GM12878 (cell line): Measurements from ENCODE around the gene SKIC8. TPM values are rescaled to one million over a fixed set of nuclear protein-coding genes. Genes with fewer than 3 reads are reported as not detected.

ENCODE experiments used
- ATAC-seq: fragments of 200-7000 bp; cut with Tn5 transposase; 3 replicates; pipeline ENCODE4 v1.9.1; 2020; ENCODE audit warnings: mild to moderate bottlenecking, moderate library complexity
- BruUV-seq: library from RNA; stranded (reverse); fragments of 400-500 nt; replicated peaks from 2 replicates; lab custom pipeline; 2021; lab: Mats Ljungman, UMichigan
- CTCF ChIA-PET: fragments of 300-600 bp; sonication (Branson Sonifier 250); formaldehyde crosslinking; extraction: SDS; loops from one replicate; lab custom pipeline; 2021; ENCODE audit warnings: inconsistent platforms; lab: Yijun Ruan, JAX
- POLR2A ChIA-PET: fragments of 350-600 bp; formaldehyde crosslinking; extraction: SDS; loops from one replicate; lab custom pipeline; 2021; ENCODE audit warnings: inconsistent platforms; lab: Charles Lee
- RAD21 ChIA-PET: fragments of 300-600 bp; sonication (Branson Sonifier 250); formaldehyde crosslinking; loops from one replicate; lab custom pipeline; 2023; ENCODE audit warnings: antibody characterized with exemption; ENCODE audit not compliant: unreplicated experiment; lab: Charles Lee
- SMC1A ChIA-PET: fragments of 300-600 bp; sonication (Branson Sonifier 250); formaldehyde crosslinking; loops from one replicate; lab custom pipeline; 2023; ENCODE audit not compliant: unreplicated experiment, uncharacterized antibody; lab: Charles Lee
- DNase-seq: peaks from one replicate; pipeline ENCODE4 v3.0.0-alpha.2; 2011; ENCODE audit warnings: low read depth, low spot score
- FAIRE-seq: peaks from 3 replicates; lab custom pipeline; 2011; peaks lifted over from hg19 to GRCh38; lab: Jason Lieb, UNC
- H2AFZ ChIP-seq: 2 replicates; pipeline ENCODE4 v1.6.0; 2011; ENCODE audit warnings: low read depth, low read length, control low read depth; ENCODE audit not compliant: control insufficient read depth
- H3K27ac ChIP-seq: 2 replicates; pipeline ENCODE4 v1.5.1; 2011; ENCODE audit warnings: control low read depth; ENCODE audit not compliant: control insufficient read depth, insufficient read depth
- H3K27me3 ChIP-seq, 2 experiments: replicated peaks in 1 of 2; 2 replicates each; pipeline versions ENCODE4 v1.6.0 to v1.6.1; 2011; ENCODE audit warnings: low read length in 1 of 2; ENCODE audit not compliant: control insufficient read depth in 2 of 2, insufficient read depth in 2 of 2
- H3K36me3 ChIP-seq, 2 experiments: 2 replicates each; pipeline ENCODE4 v1.5.1; 2011; ENCODE audit warnings: low read length in 1 of 2; ENCODE audit not compliant: control insufficient read depth in 2 of 2, insufficient read depth in 2 of 2
- H3K4me1 ChIP-seq: 2 replicates; pipeline ENCODE4 v1.6.1; 2011; ENCODE audit warnings: mild to moderate bottlenecking, low read length, moderate library complexity, mixed read lengths; ENCODE audit not compliant: control insufficient read depth, insufficient read depth
- H3K4me2 ChIP-seq: 2 replicates; pipeline ENCODE4 v1.6.0; 2011; ENCODE audit warnings: control low read depth; ENCODE audit not compliant: control insufficient read depth, insufficient read depth
- H3K4me3 ChIP-seq: fragments of 200-600 bp; sonication (generic); 2 replicates; pipeline ENCODE4 v1.5.1; 2016
- H3K79me2 ChIP-seq: 2 replicates; pipeline ENCODE4 v1.6.0; 2011; ENCODE audit warnings: low read length; ENCODE audit not compliant: control insufficient read depth, insufficient read depth
- H3K9ac ChIP-seq: 2 replicates; pipeline ENCODE4 v1.8.0; 2011; ENCODE audit warnings: low read length, control low read depth, mixed read lengths; ENCODE audit not compliant: control insufficient read depth, insufficient read depth
- H3K9me3 ChIP-seq: replicated peaks from 3 replicates; pipeline ENCODE4 v1.5.1; 2011; ENCODE audit warnings: mild to moderate bottlenecking, low read length; ENCODE audit not compliant: control insufficient read depth, insufficient read depth
- H4K20me1 ChIP-seq: 2 replicates; pipeline ENCODE4 v1.6.0; 2011; ENCODE audit not compliant: control insufficient read depth, insufficient read depth
- E4F1 ChIP-seq: fragments of 450-650 bp; IDR thresholded peaks from 2 replicates; pipeline ENCODE4 v1.6.1; 2018; ENCODE audit warnings: borderline replicate concordance, mild to moderate bottlenecking; ENCODE audit not compliant: partially characterized antibody
- EED ChIP-seq: sonication (generic); IDR thresholded peaks from 2 replicates; pipeline ENCODE4 v1.6.1; 2016; ENCODE audit warnings: antibody characterized with exemption, low read depth
- GATAD2B ChIP-seq: fragments of 450-650 bp; conservative IDR thresholded peaks from 2 replicates; pipeline ENCODE4 v1.6.1; 2017; ENCODE audit warnings: low read depth, mild to moderate bottlenecking, moderate library complexity
- PAX8 ChIP-seq: fragments of 450-650 bp; IDR thresholded peaks from 2 replicates; pipeline ENCODE4 v1.6.1; 2017; ENCODE audit warnings: mild to moderate bottlenecking, moderate library complexity
- SUZ12 ChIP-seq: fragments of 200-600 bp; sonication (generic); IDR thresholded peaks from one replicate; pipeline ENCODE4 v1.6.1; 2018; ENCODE audit warnings: antibody characterized with exemption, mild to moderate bottlenecking; ENCODE audit not compliant: unreplicated experiment
- TCF7 ChIP-seq: IDR thresholded peaks from 2 replicates; pipeline ENCODE4 v1.6.1; 2014; ENCODE audit warnings: antibody characterized with exemption, borderline replicate concordance
- ZBTB11 ChIP-seq: fragments of 450-650 bp; formaldehyde crosslinking; IDR thresholded peaks from 2 replicates; pipeline ENCODE4 v1.5.0; 2022; ENCODE audit warnings: mild to moderate bottlenecking, missing genetic modification characterization
- ZNF207 ChIP-seq: fragments of 450-650 bp; IDR thresholded peaks from 2 replicates; pipeline ENCODE4 v1.6.1; 2014; ENCODE audit warnings: antibody characterized with exemption, mild to moderate bottlenecking, borderline replicate concordance
- WGBS: methylation state at CpG from one replicate; pipeline ENCODE4 v1.1.6; 2016; ENCODE audit warnings: low lambda C conversion rate; ENCODE audit not compliant: insufficient replicate concordance, insufficient coverage; ENCODE audit errors: missing lambda C conversion rate; 5-methylcytosine and 5-hydroxymethylcytosine counted together
- in situ Hi-C: fragments of 300-500 bp; cut with MboI; formaldehyde crosslinking; loops from 9 replicates; pipeline ENCODE4 v1.14.3; 2018; ENCODE audit warnings: mixed read lengths
- intact Hi-C: fragments of 100-400 bp; cut with micrococcal nuclease; formaldehyde crosslinking; loops from one replicate; pipeline ENCODE4 v1.14.2; 2022; ENCODE audit not compliant: unreplicated experiment
- polyA plus RNA-seq, 11 experiments: library from polyadenylated mRNA; depleted of rRNA in 4 of 11; unstranded in 6 of 11; stranded (reverse) in 5 of 11; fragments of >200 nt; fragmentation: Nextera tagmentation in 4 of 11; fragmentation: Illumina TruSeq in 1 of 11; extraction: Ambion mirVana in 4 of 11; extraction: Trizol in 1 of 11; gene quantifications; 1 replicate in 1 of 11; 2 replicates in 10 of 11; pipeline versions ENCODE4 v1.2.1 to v1.2.3, GENCODE V29; 2011 to 2016; ENCODE audit warnings: inconsistent platforms in 2 of 11, missing spikeins in 2 of 11, low read depth in 1 of 11
- total RNA-seq, 4 experiments: library from RNA; depleted of rRNA in 3 of 4; stranded (reverse); fragments of >200 nt in 3 of 4; fragmentation: Illumina TruSeq in 1 of 4; extraction: Trizol in 1 of 4; gene quantifications; 2 replicates each; pipeline versions ENCODE4 v1.2.1 to v1.2.3, GENCODE V29; 2013 to 2021
- TF ChIP-seq, protein P1 (sequence below): fragments of 450-650 bp; conservative IDR thresholded peaks from 2 replicates; pipeline ENCODE4 v1.6.1; 2017; ENCODE audit warnings: mild to moderate bottlenecking, moderate library complexity

Gene SKIC8
- total and polyA plus RNA-seq, 10 of the 15 experiments (the other 5 are each of a cell fraction or from before 2014, with no cell fraction given) = 57.0 to 288 (median 128) TPM

GRCh38 chr15:78291698-78292097, 7.7 kb downstream of the SKIC8 start:
- SMC1A ChIA-PET = no interaction called here
- no peaks in the 10 kb centered on the region for H3K9me3 ChIP-seq
- H3K27me3 ChIP-seq = no peaks in the 10 kb centered on the region
- H3K27ac ChIP-seq = no peak overlapping the region
- 100% methylated on average over 2 of the region's 2 CpGs for WGBS
- H3K36me3 ChIP-seq = peaks cover 6 to 14% of the 10 kb centered on the region in 2 experiments
- RAD21 ChIA-PET = no interaction called here
- H3K9ac ChIP-seq = no peak overlapping the region
- FAIRE-seq (no peak), ATAC-seq (no peak), DNase-seq (no peak)
- in situ Hi-C loops = no loop called here
- POLR2A ChIA-PET = no interaction called here
- no peaks in the 10 kb centered on the region for H3K4me1 ChIP-seq
- no TSS peak for BruUV-seq
- intact Hi-C loops = no loop called here
- CTCF ChIA-PET = interaction anchor here (0.9 to 1.4 kb wide), 2 partner anchors 10 to 382 kb away, joined by 3 read pairs; no protein-coding TSS in a partner anchor
- no peak overlapping the region for H3K4me2 ChIP-seq
- TF ChIP-seq, protein P1, sequence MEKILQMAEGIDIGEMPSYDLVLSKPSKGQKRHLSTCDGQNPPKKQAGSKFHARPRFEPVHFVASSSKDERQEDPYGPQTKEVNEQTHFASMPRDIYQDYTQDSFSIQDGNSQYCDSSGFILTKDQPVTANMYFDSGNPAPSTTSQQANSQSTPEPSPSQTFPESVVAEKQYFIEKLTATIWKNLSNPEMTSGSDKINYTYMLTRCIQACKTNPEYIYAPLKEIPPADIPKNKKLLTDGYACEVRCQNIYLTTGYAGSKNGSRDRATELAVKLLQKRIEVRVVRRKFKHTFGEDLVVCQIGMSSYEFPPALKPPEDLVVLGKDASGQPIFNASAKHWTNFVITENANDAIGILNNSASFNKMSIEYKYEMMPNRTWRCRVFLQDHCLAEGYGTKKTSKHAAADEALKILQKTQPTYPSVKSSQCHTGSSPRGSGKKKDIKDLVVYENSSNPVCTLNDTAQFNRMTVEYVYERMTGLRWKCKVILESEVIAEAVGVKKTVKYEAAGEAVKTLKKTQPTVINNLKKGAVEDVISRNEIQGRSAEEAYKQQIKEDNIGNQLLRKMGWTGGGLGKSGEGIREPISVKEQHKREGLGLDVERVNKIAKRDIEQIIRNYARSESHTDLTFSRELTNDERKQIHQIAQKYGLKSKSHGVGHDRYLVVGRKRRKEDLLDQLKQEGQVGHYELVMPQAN = no peak
- TF ChIP-seq EED (no peak), PAX8 (no peak), SUZ12 (no peak), ZNF207 (no peak), GATAD2B (no peak), TCF7 (no peak), ZBTB11 (CRISPR knock-in tag) (no peak), E4F1 (no peak)
- no peaks in the 10 kb centered on the region for H4K20me1 ChIP-seq
- H3K4me3 ChIP-seq = no peak overlapping the region
- H3K79me2 ChIP-seq = peaks cover under 1% of the 10 kb centered on the region
- H2AFZ ChIP-seq = no peak overlapping the region
